ENCODE results near the gene SORD. TPM values are rescaled to one million over a fixed set of nuclear protein-coding genes. Genes with fewer than 3 reads are reported as not detected.

Gene SORD
- total RNA-seq, 1 donor from 2014 or later = 15.5 TPM

DNA sequence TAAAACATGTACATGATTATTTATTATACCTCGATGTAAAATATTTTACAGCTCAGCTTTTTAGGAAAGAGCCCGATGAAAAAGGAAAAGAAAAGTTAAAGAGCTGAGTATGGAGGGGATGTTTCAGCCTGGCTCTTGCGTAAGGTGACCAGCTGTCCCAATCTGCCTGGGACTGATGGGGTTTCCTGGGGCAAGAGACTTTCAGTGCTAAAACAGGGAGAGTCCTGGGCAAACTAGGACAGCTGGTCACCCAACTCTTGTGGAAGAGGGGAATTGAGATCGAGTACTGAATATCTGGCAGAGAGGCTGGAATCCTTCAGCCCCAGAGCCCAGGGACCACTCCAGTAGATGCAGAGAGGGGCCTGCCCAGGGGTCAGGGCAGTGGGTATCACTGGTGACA, 70.0 kb downstream of the SORD start:
- ChIA-PET CTCF (no interaction called here), POLR2A (no interaction called here)
- ATAC-seq (ENCODE audit: low read depth) (no peak), DNase-seq (no peak)
- H3K27ac Mint-ChIP-seq = no peak overlapping the region
- no peaks in the 10 kb centered on the region for H3K36me3 Mint-ChIP-seq (ENCODE audit: low read depth)
- no peak overlapping the region for H3K4me3 Mint-ChIP-seq
- no peaks in the 10 kb centered on the region for H3K4me1 Mint-ChIP-seq
- intact Hi-C loops (cut with micrococcal nuclease) = no loop called here
- no peaks in the 10 kb centered on the region for H3K9me3 Mint-ChIP-seq
- TF ChIP-seq, protein P1, sequence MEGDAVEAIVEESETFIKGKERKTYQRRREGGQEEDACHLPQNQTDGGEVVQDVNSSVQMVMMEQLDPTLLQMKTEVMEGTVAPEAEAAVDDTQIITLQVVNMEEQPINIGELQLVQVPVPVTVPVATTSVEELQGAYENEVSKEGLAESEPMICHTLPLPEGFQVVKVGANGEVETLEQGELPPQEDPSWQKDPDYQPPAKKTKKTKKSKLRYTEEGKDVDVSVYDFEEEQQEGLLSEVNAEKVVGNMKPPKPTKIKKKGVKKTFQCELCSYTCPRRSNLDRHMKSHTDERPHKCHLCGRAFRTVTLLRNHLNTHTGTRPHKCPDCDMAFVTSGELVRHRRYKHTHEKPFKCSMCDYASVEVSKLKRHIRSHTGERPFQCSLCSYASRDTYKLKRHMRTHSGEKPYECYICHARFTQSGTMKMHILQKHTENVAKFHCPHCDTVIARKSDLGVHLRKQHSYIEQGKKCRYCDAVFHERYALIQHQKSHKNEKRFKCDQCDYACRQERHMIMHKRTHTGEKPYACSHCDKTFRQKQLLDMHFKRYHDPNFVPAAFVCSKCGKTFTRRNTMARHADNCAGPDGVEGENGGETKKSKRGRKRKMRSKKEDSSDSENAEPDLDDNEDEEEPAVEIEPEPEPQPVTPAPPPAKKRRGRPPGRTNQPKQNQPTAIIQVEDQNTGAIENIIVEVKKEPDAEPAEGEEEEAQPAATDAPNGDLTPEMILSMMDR (IDR thresholded peaks at IDR 0.05) = no peak
- peaks cover 12% of the 10 kb centered on the region for H3K27me3 Mint-ChIP-seq

DNA sequence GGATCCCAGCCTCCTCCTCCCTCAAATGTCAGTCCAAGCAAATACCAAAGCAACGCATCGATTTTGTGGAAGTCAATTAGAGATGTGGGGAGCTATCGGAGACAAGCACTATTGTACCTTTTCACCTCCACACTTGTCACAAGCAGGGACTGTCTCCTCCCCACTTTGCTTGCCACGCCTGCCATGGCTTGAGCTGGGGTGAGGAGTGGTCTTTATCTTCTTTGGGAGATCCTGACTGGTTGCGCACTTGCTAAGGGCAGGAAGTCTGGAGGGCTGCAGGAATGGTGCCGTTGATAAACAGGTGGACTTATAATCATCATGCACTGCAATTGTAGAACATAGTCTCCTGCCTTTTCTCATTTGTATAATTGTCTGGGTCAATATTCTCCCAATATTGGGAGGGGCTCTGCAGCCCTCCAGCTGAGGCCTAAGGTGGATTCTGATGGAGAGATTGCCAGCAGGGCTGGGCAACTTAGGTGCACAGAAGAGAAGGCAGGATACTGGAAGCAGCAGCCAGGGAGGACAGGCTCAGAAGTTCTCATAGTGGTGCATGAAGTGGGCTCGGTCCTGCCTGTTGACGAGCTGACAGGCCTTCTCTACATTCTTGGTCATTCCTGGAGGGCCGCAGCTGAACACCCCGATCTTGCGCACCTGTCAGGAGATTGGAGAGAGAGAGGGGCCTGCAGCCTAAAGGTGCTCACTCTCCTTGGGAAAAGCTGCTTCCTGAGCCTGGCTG, 70.8 kb downstream of the SORD start:
- ChIA-PET CTCF (no interaction called here), POLR2A (no interaction called here)
- H3K4me3 Mint-ChIP-seq = no peak overlapping the region
- TF ChIP-seq, protein P1 (IDR thresholded peaks at IDR 0.05) = no peak
- no peaks in the 10 kb centered on the region for H3K36me3 Mint-ChIP-seq (ENCODE audit: low read depth)
- no peaks in the 10 kb centered on the region for H3K9me3 Mint-ChIP-seq
- no peak for DNase-seq
- no peak overlapping the region for H3K27ac Mint-ChIP-seq
- ATAC-seq (ENCODE audit: low read depth) = no peak
- H3K4me1 Mint-ChIP-seq = no peaks in the 10 kb centered on the region
- H3K27me3 Mint-ChIP-seq = peaks cover 12% of the 10 kb centered on the region
- intact Hi-C loops (cut with micrococcal nuclease) = no loop called here

DNA sequence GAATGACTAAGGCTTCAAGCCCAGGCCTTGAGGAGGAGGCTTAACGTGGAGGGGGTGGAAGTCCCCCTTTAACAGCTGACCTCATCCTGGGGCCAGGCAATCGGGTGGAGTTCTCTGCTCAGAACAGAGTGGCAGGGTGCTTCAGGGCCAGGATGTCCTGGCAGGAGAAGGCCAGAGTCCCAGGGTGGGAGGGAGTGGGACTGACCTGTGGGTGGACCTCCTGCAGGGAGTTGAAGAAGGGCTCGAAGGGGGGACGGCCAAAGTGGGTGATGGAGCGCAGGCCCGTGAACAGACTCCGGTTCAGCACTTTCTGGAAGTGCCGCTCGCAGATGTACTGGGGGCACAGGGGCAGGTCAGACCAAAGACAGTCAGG, 71.3 kb downstream of the SORD start:
- POLR2A ChIA-PET = no interaction called here
- CTCF ChIA-PET = no interaction called here
- Mint-ChIP-seq H3K36me3 (ENCODE audit: low read depth) (no peaks in the 10 kb centered on the region), H3K4me1 (no peaks in the 10 kb centered on the region), H3K4me3 (no peak overlapping the region), H3K27ac (no peak overlapping the region), H3K27me3 (peaks cover 14% of the 10 kb centered on the region), H3K9me3 (no peaks in the 10 kb centered on the region)
- TF ChIP-seq, protein P1 (IDR thresholded peaks at IDR 0.05) = no peak
- no peak for DNase-seq
- no peak for ATAC-seq (ENCODE audit: low read depth)
- intact Hi-C loops (cut with micrococcal nuclease) = no loop called here

DNA sequence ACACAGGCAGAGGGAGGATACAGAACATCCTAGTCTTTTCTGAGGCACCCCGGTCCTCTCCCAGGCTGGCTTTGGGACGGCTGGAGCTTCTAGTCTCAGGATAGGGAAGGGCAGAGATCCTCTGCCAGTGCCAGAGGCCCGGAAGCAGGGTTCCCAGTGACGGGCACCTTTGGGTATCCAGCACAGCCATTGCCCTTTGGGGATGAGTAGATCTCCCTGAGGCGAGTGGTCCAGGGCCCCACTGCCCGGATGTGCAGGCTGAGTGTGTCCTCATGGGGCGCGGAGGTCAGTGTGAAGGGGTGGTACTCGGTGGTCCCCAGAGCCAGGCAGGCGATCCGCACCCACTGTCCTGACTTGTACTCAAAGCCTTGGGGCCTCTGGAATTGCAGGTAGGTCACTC, 72.7 kb downstream of the SORD start:
- ChIA-PET CTCF (no interaction called here), POLR2A (no interaction called here)
- Mint-ChIP-seq H3K4me3 (no peak overlapping the region), H3K36me3 (ENCODE audit: low read depth) (no peaks in the 10 kb centered on the region), H3K27me3 (peaks cover 13% of the 10 kb centered on the region), H3K9me3 (no peaks in the 10 kb centered on the region), H3K4me1 (no peaks in the 10 kb centered on the region), H3K27ac (no peak overlapping the region)
- ATAC-seq (ENCODE audit: low read depth) = no peak
- intact Hi-C loops (cut with micrococcal nuclease) = no loop called here
- no peak for DNase-seq
- TF ChIP-seq, protein P1 (IDR thresholded peaks at IDR 0.05) = no peak

DNA sequence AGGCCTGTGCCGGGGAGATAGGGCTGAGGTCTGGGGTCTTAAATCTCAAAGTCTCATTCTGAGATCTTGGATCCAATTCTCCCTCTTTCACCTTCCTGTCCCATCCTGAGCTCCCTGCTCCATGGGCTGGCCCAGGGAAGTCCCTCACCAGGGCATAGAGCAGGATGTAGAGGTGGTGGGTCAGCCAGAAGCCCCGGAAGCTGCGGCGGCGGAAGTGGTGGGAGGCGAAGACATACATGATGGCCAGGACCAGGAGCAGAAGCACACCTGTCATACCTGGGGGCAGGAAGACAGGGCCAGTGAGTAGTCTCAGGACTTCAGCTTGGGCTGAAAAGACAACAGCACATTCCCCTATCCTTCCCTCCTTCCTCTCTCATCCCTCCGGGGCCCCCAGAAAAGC, 74.5 kb downstream of the SORD start:
- H3K9me3 Mint-ChIP-seq = no peaks in the 10 kb centered on the region
- TF ChIP-seq, protein P1 (IDR thresholded peaks at IDR 0.05) = no peak
- H3K4me1 Mint-ChIP-seq = no peaks in the 10 kb centered on the region
- no peak overlapping the region for H3K4me3 Mint-ChIP-seq
- no peak overlapping the region for H3K27ac Mint-ChIP-seq
- H3K27me3 Mint-ChIP-seq = peaks cover 10% of the 10 kb centered on the region
- H3K36me3 Mint-ChIP-seq (ENCODE audit: low read depth) = no peaks in the 10 kb centered on the region
- ChIA-PET POLR2A (no interaction called here), CTCF (interaction anchor here (0.9 kb wide), 1 partner anchor 21 kb away, joined by 3 read pairs; no protein-coding TSS in a partner anchor)
- intact Hi-C loops (cut with micrococcal nuclease) = no loop called here
- no peak for ATAC-seq (ENCODE audit: low read depth)
- no peak for DNase-seq

Measured in activated B cell treated with CpG ODN at 0.5 μM for 24 hours (primary cell).